Fibroblast of lung (primary cell): ENCODE results near the gene LMOD2.

Experiments used
- EZH2 ChIP-seq: IDR thresholded peaks from 2 replicates; pipeline ENCODE4 v1.5.1; 2012; ENCODE audit warnings: low read length, control low read depth, mild to moderate bottlenecking; ENCODE audit errors: missing control alignments
- TF ChIP-seq, protein P1 (sequence below), 2 donors: IDR thresholded peaks in 1 of 2; conservative IDR thresholded peaks in 1 of 2; 1 replicate in 1 of 2; 2 replicates in 1 of 2; pipeline ENCODE4 v1.5.1; 2011 to 2012; ENCODE audit warnings: low read length in 2 of 2, control low read depth in 1 of 2, inconsistent platforms in 1 of 2, low read depth in 1 of 2, mild to moderate bottlenecking in 1 of 2

DNA sequence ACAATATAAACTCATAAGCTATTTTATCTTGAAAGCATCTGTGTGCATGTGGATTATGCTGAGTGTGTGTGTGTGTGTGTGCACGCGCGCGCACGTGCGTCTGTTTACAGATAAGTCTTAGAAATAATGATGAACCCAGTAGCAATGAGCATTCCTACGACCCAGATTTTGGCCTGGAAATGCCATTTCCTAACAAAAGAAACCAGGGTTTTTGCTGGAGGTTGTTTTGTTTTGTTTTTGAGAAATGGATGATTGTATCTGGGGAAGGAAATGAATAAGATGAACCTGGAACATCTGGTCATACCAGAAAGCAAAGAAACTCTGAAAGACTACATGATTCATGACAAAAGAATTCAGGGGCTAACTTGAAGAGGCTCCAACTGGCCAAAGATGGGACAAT is 22.1 kb upstream of the LMOD2 start:
- TF ChIP-seq, protein P1, sequence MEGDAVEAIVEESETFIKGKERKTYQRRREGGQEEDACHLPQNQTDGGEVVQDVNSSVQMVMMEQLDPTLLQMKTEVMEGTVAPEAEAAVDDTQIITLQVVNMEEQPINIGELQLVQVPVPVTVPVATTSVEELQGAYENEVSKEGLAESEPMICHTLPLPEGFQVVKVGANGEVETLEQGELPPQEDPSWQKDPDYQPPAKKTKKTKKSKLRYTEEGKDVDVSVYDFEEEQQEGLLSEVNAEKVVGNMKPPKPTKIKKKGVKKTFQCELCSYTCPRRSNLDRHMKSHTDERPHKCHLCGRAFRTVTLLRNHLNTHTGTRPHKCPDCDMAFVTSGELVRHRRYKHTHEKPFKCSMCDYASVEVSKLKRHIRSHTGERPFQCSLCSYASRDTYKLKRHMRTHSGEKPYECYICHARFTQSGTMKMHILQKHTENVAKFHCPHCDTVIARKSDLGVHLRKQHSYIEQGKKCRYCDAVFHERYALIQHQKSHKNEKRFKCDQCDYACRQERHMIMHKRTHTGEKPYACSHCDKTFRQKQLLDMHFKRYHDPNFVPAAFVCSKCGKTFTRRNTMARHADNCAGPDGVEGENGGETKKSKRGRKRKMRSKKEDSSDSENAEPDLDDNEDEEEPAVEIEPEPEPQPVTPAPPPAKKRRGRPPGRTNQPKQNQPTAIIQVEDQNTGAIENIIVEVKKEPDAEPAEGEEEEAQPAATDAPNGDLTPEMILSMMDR (conservative IDR thresholded peaks at IDR 0.05 in 1 of 2, IDR thresholded peaks at IDR 0.05 in 1 of 2; ENCODE audit: low read depth in 1 of 2, low read length in 2 of 2) = no peak
- no peak for TF ChIP-seq EZH2
